GM12892 (cell line): ENCODE measurements around the gene XCL2.

Experiments
- POLR2A ChIP-seq: IDR thresholded peaks from 2 replicates; pipeline ENCODE4 v1.6.1; 2011; ENCODE audit warnings: low read depth, low read length, control low read depth
- POLR2AphosphoS5 ChIP-seq: IDR thresholded peaks from 2 replicates; pipeline ENCODE4 v1.6.1; 2011; ENCODE audit warnings: low read depth, low read length, control low read depth
- TAF1 ChIP-seq: IDR thresholded peaks from 2 replicates; pipeline ENCODE4 v1.6.1; 2011; ENCODE audit warnings: low read depth, mild to moderate bottlenecking, control low read depth, low read length, borderline replicate concordance

DNA sequence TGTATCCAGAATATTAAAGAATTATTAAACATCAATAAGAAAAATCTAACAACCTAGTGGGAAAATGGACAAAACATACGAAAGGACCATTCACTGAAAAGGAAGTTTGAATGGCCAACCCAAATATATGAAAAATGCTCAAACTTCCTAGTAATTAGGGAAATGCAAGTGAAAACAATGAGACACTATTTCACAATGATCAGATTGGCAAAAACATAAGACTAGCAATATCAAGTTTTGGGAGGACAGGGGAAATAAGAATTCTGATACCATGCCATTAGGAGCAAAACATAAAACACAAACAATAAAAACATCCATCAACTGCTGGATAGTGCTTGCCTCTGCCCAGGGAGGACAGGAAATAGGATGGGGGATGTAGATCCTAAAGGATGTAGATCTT is 14.3 kb downstream of the XCL2 start:
- TF ChIP-seq POLR2A (no peak), POLR2AphosphoS5 (no peak), TAF1 (no peak)
